LNCaP clone FGC (cell line): ENCODE data around the gene INTS1.
"Not testable (repeated sequence)": the region's sequence is repeated elsewhere in the genome, so short reads cannot be mapped to it uniquely, and the experiment has no call there.

Source experiments
- DNase-seq: peaks from one replicate; pipeline ENCODE4 v3.0.0-alpha.2; 2011; ENCODE audit warnings: low read depth
- H3K4me3 ChIP-seq: 2 replicates; pipeline ENCODE4 v1.5.1; 2011; ENCODE audit warnings: mild to moderate bottlenecking, low read depth, low read length, control low read depth
- CTCF ChIP-seq: IDR thresholded peaks from 2 replicates; pipeline ENCODE4 v1.5.1; 2012; ENCODE audit warnings: mild to moderate bottlenecking; ENCODE audit not compliant: control insufficient read depth, insufficient read depth; ENCODE audit errors: extremely low read depth

Gene INTS1

GRCh38 chr7:1450431-1450830 lies 53.8 kb downstream of the INTS1 start:
- no peak for TF ChIP-seq CTCF
- no peak overlapping the region for H3K4me3 ChIP-seq
- no peak for DNase-seq

GRCh38 chr7:1449951-1450350 lies 54.2 kb downstream of the INTS1 start:
- no peak for DNase-seq
- no peak overlapping the region for H3K4me3 ChIP-seq
- no peak for TF ChIP-seq CTCF

GRCh38 chr7:1449501-1449900 lies 54.7 kb downstream of the INTS1 start:
- TF ChIP-seq CTCF, result no peak
- no peak for DNase-seq
- no peak overlapping the region for H3K4me3 ChIP-seq

GRCh38 chr7:1448958-1449357 lies 55.2 kb downstream of the INTS1 start:
- TF ChIP-seq CTCF, result no peak
- DNase-seq, result no peak
- no peak overlapping the region for H3K4me3 ChIP-seq

- DNase-seq, result no peak
- H3K4me3 ChIP-seq, result no peak overlapping the region
- no peak for TF ChIP-seq CTCF
Measured at GRCh38 chr7:1447551-1448244, 56.5 kb downstream of the INTS1 start.

GRCh38 chr7:1447112-1447511 lies 57.1 kb downstream of the INTS1 start:
- H3K4me3 ChIP-seq, result no peak overlapping the region
- no peak for DNase-seq
- TF ChIP-seq CTCF, result no peak

GRCh38 chr7:1446620-1447032 lies 57.6 kb downstream of the INTS1 start:
- no peak for DNase-seq
- no peak overlapping the region for H3K4me3 ChIP-seq
- no peak for TF ChIP-seq CTCF

- peak; percentile 28 for DNase-seq
- H3K4me3 ChIP-seq, result not testable (repeated sequence)
Measured at GRCh38 chr7:1446026-1446425, 58.2 kb downstream of the INTS1 start.
